Adipose tissue (tissue), 3 donors: ENCODE data around the gene BLM. TPM values are rescaled to one million over a fixed set of nuclear protein-coding genes. Genes with fewer than 3 reads are reported as not detected.

ENCODE experiments used
- H3K27ac ChIP-seq: one replicate; pipeline ENCODE4 v1.5.1; 2013; ENCODE audit warnings: low read depth, low read length
- WGBS, 3 donors: extraction: QIAGEN DNeasy Blood & Tissue Kit; methylation state at CpG; one replicate each; pipeline ENCODE4 v1.1.7; 2013; 5-methylcytosine and 5-hydroxymethylcytosine counted together
- polyA plus RNA-seq, 3 donors: library from polyadenylated mRNA; stranded (reverse); fragments of 200-250 nt; gene quantifications; one replicate each; pipeline ENCODE4 v1.2.3, GENCODE V29; 2013
- donor health status: healthy with polysubstance abuse.
- donor health status: Bipolar disorder and iron deficiency.
- donor health status: healthy.

BLM gene
- polyA plus RNA-seq, 3 donors = 0.62 to 5.2 (median 0.97) TPM

DNA sequence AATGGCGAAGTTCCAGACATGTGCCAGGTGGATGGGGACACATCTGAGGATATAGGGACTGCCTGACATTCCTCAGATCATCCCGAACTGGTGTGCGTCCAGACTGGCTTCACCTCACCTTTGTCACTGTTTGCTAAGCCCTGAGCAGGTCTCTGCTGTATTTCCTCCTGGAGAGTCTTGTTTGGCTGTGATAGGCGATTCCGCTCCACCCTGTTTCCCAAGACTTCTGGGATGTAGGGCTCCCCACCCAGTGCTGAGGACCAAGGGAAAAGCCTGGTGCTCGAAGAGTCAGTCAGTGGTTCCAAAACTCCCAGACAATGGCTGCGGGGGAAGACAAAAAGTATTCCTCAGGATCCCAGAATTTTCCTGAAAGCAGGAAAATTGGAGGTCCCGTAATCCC is 140.2 kb downstream of the BLM start:
- no peak overlapping the region for H3K27ac ChIP-seq
- 83 to 95% (median 91%) methylated on average over 8 of the region's 8 CpGs for WGBS, 3 donors

GRCh38 chr15:90857883-90858443 is 140.8 kb downstream of the BLM start:
- 86 to 90% (median 88%) methylated on average over 8 of the region's 8 CpGs for WGBS, 3 donors
- no peak overlapping the region for H3K27ac ChIP-seq

DNA sequence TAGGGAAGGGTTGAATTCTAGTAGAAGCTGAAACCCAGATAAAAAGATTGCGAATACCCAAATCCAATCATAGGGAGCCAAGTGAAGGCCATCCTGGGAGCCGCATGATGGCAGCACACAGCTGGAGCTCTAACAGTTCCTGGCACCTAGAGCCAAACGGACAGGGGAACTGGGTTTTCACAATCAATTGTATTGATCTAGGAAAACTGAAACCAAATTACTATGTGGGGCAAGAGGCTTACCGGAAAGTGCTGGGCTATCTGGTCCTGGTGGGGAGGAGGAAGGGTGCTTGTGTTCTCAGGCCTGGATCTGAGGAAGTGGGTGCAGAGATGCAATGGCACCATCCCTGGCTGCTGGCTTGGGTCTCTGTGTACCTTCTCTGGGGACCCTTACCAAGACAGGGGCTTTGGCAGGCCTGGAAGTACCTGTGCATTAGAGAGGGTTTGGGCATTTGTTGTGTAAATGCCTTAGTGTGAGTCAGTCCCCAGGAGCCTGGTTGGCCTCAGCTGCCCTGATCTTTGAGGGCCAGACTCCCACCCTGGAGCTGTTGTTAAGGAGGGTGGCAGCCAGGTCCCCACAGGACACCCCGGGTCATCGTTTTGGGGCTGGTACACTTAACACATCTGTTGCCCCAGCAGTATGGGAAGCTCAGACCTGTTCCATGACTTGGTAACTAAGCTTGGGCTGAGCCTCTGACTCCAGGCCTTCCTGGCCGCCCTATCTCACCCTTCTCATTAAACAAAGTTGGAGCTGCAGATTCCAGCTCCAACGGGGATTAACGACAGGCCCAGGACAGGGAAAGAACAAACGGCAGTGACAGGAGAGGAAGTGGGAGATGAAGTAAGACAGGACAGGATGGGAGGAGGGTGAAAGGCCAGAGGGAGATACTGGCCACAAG is 142.3 kb downstream of the BLM start:
- no peak overlapping the region for H3K27ac ChIP-seq
- WGBS, 3 donors = 33 to 53% (median 46%) methylated on average over 10 of the region's 10 CpGs

DNA sequence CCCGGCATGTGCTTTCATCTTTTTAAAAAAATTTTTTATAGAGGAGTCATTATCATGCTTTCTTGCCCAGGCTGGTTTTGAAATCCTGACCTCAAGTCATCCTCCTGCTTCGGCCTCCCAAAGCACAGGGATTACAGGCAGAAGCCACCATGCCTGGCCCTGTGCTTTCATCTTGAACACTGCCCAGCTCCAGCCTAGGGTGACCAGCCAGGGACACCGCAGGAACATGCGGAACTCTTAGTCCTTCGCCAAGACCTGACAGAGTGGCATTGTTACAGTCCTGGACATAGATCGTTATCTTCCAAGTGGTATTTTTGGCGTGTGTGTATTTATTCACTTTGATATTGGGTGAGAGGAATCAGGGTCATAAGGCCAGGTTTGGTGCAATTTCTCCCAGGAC is 143.3 kb downstream of the BLM start:
- no peak overlapping the region for H3K27ac ChIP-seq
- WGBS, 3 donors = 60 to 83% (median 77%) methylated on average over 7 of the region's 7 CpGs

DNA sequence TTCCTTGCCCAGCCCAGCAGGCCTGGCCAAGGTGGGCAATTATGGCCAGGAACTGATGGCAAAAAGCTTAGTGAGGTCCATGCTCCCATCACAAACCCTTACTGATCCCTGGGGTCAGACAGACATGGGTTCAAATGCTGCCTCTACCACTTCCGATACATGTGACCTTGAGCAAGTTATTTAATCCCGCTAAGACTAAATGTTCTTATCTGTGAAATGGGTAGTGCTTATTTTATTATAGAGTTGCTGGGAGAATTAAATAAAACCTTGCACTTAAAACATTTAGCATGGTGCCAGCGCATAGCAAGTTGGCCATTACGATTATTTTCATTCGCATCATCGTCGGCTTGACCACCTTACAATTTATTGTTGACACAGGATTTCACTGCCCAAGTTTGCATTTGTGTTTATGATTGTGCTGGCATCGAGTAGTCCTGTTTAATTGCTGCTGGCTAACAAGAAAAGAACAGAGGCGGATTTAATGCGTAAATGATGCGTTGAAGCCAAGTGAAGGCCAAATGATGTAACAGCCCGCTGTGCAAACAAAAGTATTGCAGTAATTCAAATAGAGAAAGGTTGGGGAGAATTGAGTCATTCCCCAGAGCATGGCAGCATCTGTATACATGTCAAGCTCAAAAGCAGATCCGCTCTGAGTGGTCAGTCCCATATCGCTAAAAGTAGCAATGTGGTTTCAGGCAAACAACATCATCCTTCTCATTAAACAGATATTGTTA is 144.0 kb downstream of the BLM start:
- whole genome bisulfite sequencing, 3 donors = 69 to 79% (median 76%) methylated on average over 14 of the region's 14 CpGs
- H3K27ac ChIP-seq = no peak overlapping the region

DNA sequence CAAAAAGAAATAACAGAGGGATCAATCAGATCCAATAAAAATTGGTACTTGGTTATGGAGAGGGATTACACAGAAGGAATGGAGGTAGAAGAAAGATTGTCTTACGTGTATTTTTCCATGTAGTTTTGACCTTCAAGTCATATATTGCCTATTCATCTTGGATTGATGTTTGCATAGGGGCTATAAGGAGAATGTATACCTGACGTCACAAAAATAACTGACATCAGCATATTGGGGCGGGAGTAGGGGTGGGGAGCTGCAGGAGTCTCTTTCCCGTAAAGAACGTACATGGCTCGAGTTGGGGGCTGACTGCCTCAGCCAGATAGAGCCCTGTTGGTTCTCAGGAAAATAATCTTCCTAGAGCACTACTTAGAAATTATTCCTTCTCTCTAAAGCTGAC is 145.3 kb downstream of the BLM start:
- H3K27ac ChIP-seq = no peak overlapping the region
- WGBS, 3 donors = 84 to 94% (median 86%) methylated on average over 6 of the region's 6 CpGs

DNA sequence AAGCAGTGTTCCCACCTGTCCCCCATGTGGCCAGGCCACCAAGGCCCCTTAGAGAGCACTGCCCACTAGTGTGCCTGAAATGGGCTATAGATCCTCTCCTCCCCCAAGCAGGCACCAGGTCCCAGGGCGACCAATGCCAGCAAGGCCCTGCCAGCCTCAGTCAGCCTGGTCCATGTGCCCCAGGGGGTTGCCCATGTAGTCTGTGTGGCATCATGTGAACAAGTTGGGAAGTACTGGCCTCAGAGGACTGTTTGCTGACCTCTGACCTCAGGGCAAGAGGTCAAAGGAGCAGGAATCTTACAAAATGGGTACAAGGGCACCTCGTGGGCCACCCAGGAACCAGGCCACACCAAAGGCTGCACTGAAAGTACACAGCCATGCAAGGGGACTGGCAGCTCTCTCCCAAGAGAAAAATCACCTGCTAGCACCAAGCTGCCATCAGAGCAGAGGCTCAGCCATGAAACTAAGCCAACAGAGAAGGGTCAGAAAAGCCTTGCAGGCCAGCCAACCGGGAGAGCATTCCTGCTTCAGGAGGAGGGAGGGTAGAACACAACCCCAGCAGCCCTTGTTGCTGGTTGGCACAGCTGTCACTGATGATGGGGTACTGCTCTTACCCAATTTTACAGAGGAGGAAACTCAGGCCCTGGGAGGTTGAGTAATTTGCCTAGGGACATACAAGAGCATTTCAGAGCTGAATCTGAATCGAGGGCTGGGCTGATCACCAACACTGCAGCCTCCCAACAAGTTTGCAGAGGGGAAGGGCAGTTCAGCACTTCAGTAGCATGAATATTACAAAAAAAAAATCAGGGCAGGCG is 146.0 kb downstream of the BLM start:
- H3K27ac ChIP-seq = peak overlapping the region; percentile 10
- WGBS, 3 donors = 45 to 76% (median 64%) methylated on average over 5 of the region's 5 CpGs

DNA sequence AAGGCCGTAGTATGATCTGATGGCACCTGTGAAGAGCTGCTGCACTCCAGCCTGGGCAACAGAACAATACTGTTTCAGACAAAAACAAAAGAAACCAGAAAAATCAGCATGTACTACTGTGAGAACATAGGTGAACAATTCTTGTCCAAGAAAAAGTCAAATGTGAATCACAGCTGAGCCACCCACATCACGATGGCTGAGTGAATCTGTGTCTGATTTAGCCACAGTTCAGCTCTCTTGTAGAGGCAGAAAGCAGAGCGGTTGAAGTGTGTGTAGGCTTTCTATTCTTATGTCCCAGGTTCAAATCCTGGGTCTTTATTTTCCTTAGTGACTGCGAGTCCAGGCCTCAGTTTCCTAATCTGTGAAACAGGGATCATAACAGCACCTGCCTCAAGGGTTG is 146.8 kb downstream of the BLM start:
- WGBS, 3 donors = 87 to 91% (median 90%) methylated on average over 4 of the region's 4 CpGs
- H3K27ac ChIP-seq = no peak overlapping the region

GRCh38 chr15:90864507-90864906 is 147.4 kb downstream of the BLM start:
- 95 to 96% (median 95%) methylated on average over 10 of the region's 10 CpGs for WGBS, 3 donors

DNA sequence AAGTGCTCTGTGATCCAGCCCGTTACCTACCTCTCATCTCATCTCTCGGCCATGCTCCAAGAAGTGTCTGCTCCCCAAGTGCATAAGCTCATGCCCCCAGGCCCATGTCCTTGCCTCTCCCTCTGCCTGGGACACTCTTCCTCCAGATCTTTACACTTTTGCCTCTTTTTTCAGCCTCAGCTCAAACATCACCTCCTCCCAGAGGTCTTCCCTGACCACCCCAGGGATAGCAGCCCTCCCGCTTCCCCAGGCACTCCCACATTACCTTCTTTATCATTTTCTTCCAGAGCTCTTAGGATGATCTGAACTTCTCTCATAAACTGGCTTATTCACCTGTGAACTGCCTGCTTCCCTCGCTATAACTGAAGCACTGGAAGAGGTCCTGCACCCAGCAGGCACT is 148.6 kb downstream of the BLM start:
- 92 to 94% (median 93%) methylated on average over 4 of the region's 4 CpGs for WGBS, 3 donors

More at GRCh38 chr15:90864507-90864906, 147.4 kb downstream of the BLM start:
- no peak overlapping the region for H3K27ac ChIP-seq

More for the DNA sequence above, 148.6 kb downstream of the BLM start:
- no peak overlapping the region for H3K27ac ChIP-seq

Other genes starting within 250 kb of the BLM start
- 10 to 100 TPM in 2 of 3 donors, 1 to 10 TPM in 1; 6.4 to 24.0 (median 15.4) TPM for gene CRTC3, start 187.4 kb upstream of the BLM start, polyA plus RNA-seq
- 10 to 100 TPM; 57.0 to 93.0 (median 87.1) TPM for gene FURIN, start 151.2 kb downstream of the BLM start, polyA plus RNA-seq
- gene FES, start 167.2 kb downstream of the BLM start, polyA plus RNA-seq = 10 to 100 TPM; 10.4 to 49.3 (median 42.4) TPM
- 10 to 100 TPM; 49.5 to 68.3 (median 50.2) TPM for gene MAN2A2, start 186.0 kb downstream of the BLM start, polyA plus RNA-seq
- 10 to 100 TPM; 13.2 to 22.2 (median 20.5) TPM for gene HDDC3, start 215.2 kb downstream of the BLM start, polyA plus RNA-seq
- 10 to 100 TPM; 35.3 to 50.6 (median 41.7) TPM for gene UNC45A, start 217.9 kb downstream of the BLM start, polyA plus RNA-seq
- gene RCCD1, start 237.5 kb downstream of the BLM start, polyA plus RNA-seq = 1 to 10 TPM; 4.8 to 7.9 (median 6.2) TPM